H9 (cell line): Measurements from ENCODE around the gene CRY1. TPM values are rescaled to one million over a fixed set of nuclear protein-coding genes. Genes with fewer than 3 reads are reported as not detected.

Experiments used
- DNase-seq: peaks from one replicate; pipeline ENCODE4 v3.0.0-alpha.2; 2017
- H2AFZ ChIP-seq: one replicate; pipeline ENCODE4 v1.6.1; 2013; ENCODE audit warnings: mild to moderate bottlenecking, low read length, control low read depth, moderate library complexity
- H2AK5ac ChIP-seq: 2 replicates; pipeline ENCODE4 v1.6.1; 2013; ENCODE audit warnings: low read length, control low read depth, mixed read lengths; ENCODE audit not compliant: insufficient read length
- H2BK120ac ChIP-seq: one replicate; pipeline ENCODE4 v1.6.1; 2013; ENCODE audit warnings: low read depth, mild to moderate bottlenecking, low read length, control low read depth, inconsistent platforms; ENCODE audit not compliant: poor library complexity, severe bottlenecking
- H2BK12ac ChIP-seq: 2 replicates; pipeline ENCODE4 v1.6.1; 2013; ENCODE audit warnings: low read length, control low read depth, mixed read lengths, low read depth; ENCODE audit not compliant: insufficient read length
- H2BK15ac ChIP-seq: 2 replicates; pipeline ENCODE4 v1.6.1; 2013; ENCODE audit warnings: low read depth, low read length, control low read depth
- H2BK20ac ChIP-seq: one replicate; pipeline ENCODE4 v1.6.1; 2013; ENCODE audit warnings: low read depth, mild to moderate bottlenecking, low read length, control low read depth, inconsistent platforms; ENCODE audit not compliant: poor library complexity, severe bottlenecking
- H2BK5ac ChIP-seq: 2 replicates; pipeline ENCODE4 v1.6.1; 2013; ENCODE audit warnings: low read length, control low read depth, mixed read lengths; ENCODE audit not compliant: insufficient read length
- H3K14ac ChIP-seq: 2 replicates; pipeline ENCODE4 v1.6.1; 2013; ENCODE audit warnings: low read length, control low read depth; ENCODE audit not compliant: insufficient read depth
- H3K18ac ChIP-seq: 2 replicates; pipeline ENCODE4 v1.6.1; 2013; ENCODE audit warnings: low read depth, mild to moderate bottlenecking, mixed read lengths, low read length, control low read depth; ENCODE audit not compliant: insufficient read length
- H3K23ac ChIP-seq: 2 replicates; pipeline ENCODE4 v1.6.1; 2013; ENCODE audit warnings: low read length, control low read depth, mixed read lengths, low read depth; ENCODE audit not compliant: insufficient read length
- H3K23me2 ChIP-seq: 2 replicates; pipeline ENCODE4 v1.6.1; 2013; ENCODE audit warnings: low read depth, mild to moderate bottlenecking, mixed read lengths, low read length, control low read depth; ENCODE audit not compliant: insufficient read length, poor library complexity, severe bottlenecking
- H3K27ac ChIP-seq: 2 replicates; pipeline ENCODE4 v1.5.1; 2013; ENCODE audit warnings: low read length, control low read depth, mixed read lengths, low read depth; ENCODE audit not compliant: insufficient read length
- H3K27me3 ChIP-seq: 2 replicates; pipeline ENCODE4 v1.6.1; 2013; ENCODE audit warnings: low read length, control low read depth, inconsistent platforms; ENCODE audit not compliant: insufficient read depth
- H3K4ac ChIP-seq: 2 replicates; pipeline ENCODE4 v1.6.1; 2013; ENCODE audit warnings: low read depth, mild to moderate bottlenecking, control low read depth, inconsistent platforms, low read length, moderate library complexity
- H3K4me1 ChIP-seq: 2 replicates; pipeline ENCODE4 v1.6.1; 2013; ENCODE audit warnings: low read length, control low read depth, inconsistent platforms; ENCODE audit not compliant: insufficient read depth
- H3K4me2 ChIP-seq: 2 replicates; pipeline ENCODE4 v1.6.1; 2013; ENCODE audit warnings: low read length, control low read depth, mixed read lengths; ENCODE audit not compliant: insufficient read length, insufficient read depth
- H3K56ac ChIP-seq: 2 replicates; pipeline ENCODE4 v1.6.1; 2013; ENCODE audit warnings: low read depth, mild to moderate bottlenecking, mixed read lengths, low read length, control low read depth; ENCODE audit not compliant: insufficient read length
- H3K79me1 ChIP-seq: 2 replicates; pipeline ENCODE4 v1.6.1; 2013; ENCODE audit warnings: low read depth, mild to moderate bottlenecking, moderate library complexity, low read length, control low read depth, inconsistent platforms; ENCODE audit not compliant: insufficient read depth, poor library complexity, severe bottlenecking
- H3K79me2 ChIP-seq: 2 replicates; pipeline ENCODE4 v1.6.1; 2013; ENCODE audit warnings: low read length, control low read depth, inconsistent platforms; ENCODE audit not compliant: insufficient read depth
- H3K9ac ChIP-seq: 2 replicates; pipeline ENCODE4 v1.6.1; 2013; ENCODE audit warnings: low read length, control low read depth, mixed read lengths; ENCODE audit not compliant: insufficient read length; ENCODE audit errors: extremely low read depth
- H3K9me3 ChIP-seq: one replicate; pipeline ENCODE4 v1.6.1; 2013; ENCODE audit warnings: low read depth, low read length, inconsistent platforms; ENCODE audit not compliant: control insufficient read depth
- H3T11ph ChIP-seq: one replicate; pipeline ENCODE4 v1.6.1; 2013; ENCODE audit warnings: mild to moderate bottlenecking, low read length, control low read depth, inconsistent platforms
- H4K20me1 ChIP-seq: one replicate; pipeline ENCODE4 v1.6.1; 2013; ENCODE audit not compliant: control insufficient read depth, insufficient read length, insufficient read depth
- H4K5ac ChIP-seq: 2 replicates; pipeline ENCODE4 v1.6.1; 2013; ENCODE audit warnings: low read depth, mild to moderate bottlenecking, mixed read lengths, low read length, control low read depth; ENCODE audit not compliant: insufficient read length
- H4K8ac ChIP-seq: replicated peaks from 2 replicates; pipeline ENCODE4 v1.6.1; 2013; ENCODE audit warnings: low read length, control low read depth, mixed read lengths, low read depth; ENCODE audit not compliant: insufficient read length
- H4K91ac ChIP-seq: 2 replicates; pipeline ENCODE4 v1.6.1; 2013; ENCODE audit warnings: low read depth, mild to moderate bottlenecking, moderate library complexity, mixed read lengths, low read length, control low read depth; ENCODE audit not compliant: insufficient read length
- H3K27ac Mint-ChIP-seq, 3 experiments: 2 replicates in 2 of 3; 3 replicates in 1 of 3; pipeline ENCODE4 v1.8.0; 2020 to 2021; ENCODE audit warnings: mixed read lengths in 3 of 3, mild to moderate bottlenecking in 1 of 3, moderate library complexity in 1 of 3
- H3K27me3 Mint-ChIP-seq: 2 replicates; pipeline ENCODE4 v1.8.0; 2021; ENCODE audit warnings: low read depth, mild to moderate bottlenecking, moderate library complexity, mixed read lengths
- H3K36me3 Mint-ChIP-seq, 3 experiments: 2 replicates in 2 of 3; 3 replicates in 1 of 3; pipeline ENCODE4 v1.8.0; 2020 to 2021; ENCODE audit warnings: low read depth in 3 of 3, mixed read lengths in 3 of 3; ENCODE audit not compliant: insufficient read depth in 1 of 3
- H3K4me1 Mint-ChIP-seq, 2 experiments: 2 replicates each; pipeline ENCODE4 v1.8.0; 2020; ENCODE audit warnings: mixed read lengths in 2 of 2
- H3K4me3 Mint-ChIP-seq, 2 experiments: 2 replicates in 1 of 2; 3 replicates in 1 of 2; pipeline ENCODE4 v1.8.0; 2020 to 2021; ENCODE audit warnings: mild to moderate bottlenecking in 2 of 2, mixed read lengths in 2 of 2, moderate library complexity in 1 of 2
- H3K9me3 Mint-ChIP-seq, 2 experiments: 2 replicates in 1 of 2; 3 replicates in 1 of 2; pipeline ENCODE4 v1.8.0; 2020; ENCODE audit warnings: mild to moderate bottlenecking in 2 of 2, mixed read lengths in 2 of 2, moderate library complexity in 1 of 2
- CTCF ChIP-seq: fragments of 200-600 bp; sonication (generic); conservative IDR thresholded peaks from 3 replicates; pipeline ENCODE4 v1.8.0; 2021; ENCODE audit warnings: antibody characterized with exemption, mild to moderate bottlenecking
- WGBS: extraction: QIAGEN DNeasy Blood & Tissue Kit; methylation state at CpG from one replicate; pipeline ENCODE4 v1.1.7; 2013; ENCODE audit warnings: missing lambda C conversion rate, low lambda C conversion rate, mixed read lengths; ENCODE audit not compliant: insufficient read length; ENCODE audit errors: extremely low coverage; 5-methylcytosine and 5-hydroxymethylcytosine counted together
- total RNA-seq: library from RNA; stranded (reverse); gene quantifications from 2 replicates; pipeline ENCODE4 v1.2.1, GENCODE V29; 2021

The CRY1 gene
- total RNA-seq, 1 experiment from 2014 or later = 23.5 TPM

GRCh38 chr12:107066691-107067090, 26.7 kb downstream of the CRY1 start:
- DNase-seq = no peak
- no peaks in the 10 kb centered on the region for H3K27me3 Mint-ChIP-seq
- H3K27ac Mint-ChIP-seq = no peak overlapping the region
- H3K9me3 Mint-ChIP-seq = no peaks in the 10 kb centered on the region; a peak in 2 of 5 replicates
- Histone ChIP-seq H3K79me2 (no peaks in the 10 kb centered on the region), H2AFZ (no peak overlapping the region), H2BK5ac (no peak overlapping the region), H4K8ac (no peak overlapping the region), H4K5ac (no peak overlapping the region), H4K20me1 (no peaks in the 10 kb centered on the region), H2BK15ac (no peak overlapping the region), H2BK12ac (no peak overlapping the region), H3K79me1 (no peaks in the 10 kb centered on the region), H3K9me3 (no peaks in the 10 kb centered on the region), H3K14ac (no peak overlapping the region), H3K4ac (no peak overlapping the region), H2AK5ac (no peak overlapping the region), H3K56ac (no peak overlapping the region), H4K91ac (no peak overlapping the region), H2BK120ac (no peak overlapping the region), H3K4me1 (no peaks in the 10 kb centered on the region), H3K27me3 (no peaks in the 10 kb centered on the region), H3K9ac (no peak overlapping the region), H2BK20ac (no peak overlapping the region), H3K4me2 (no peak overlapping the region), H3K27ac (no peak overlapping the region), H3K18ac (no peak overlapping the region), H3T11ph (no peak overlapping the region), H3K23me2 (no peaks in the 10 kb centered on the region), H3K23ac (no peak overlapping the region)
- no peaks in the 10 kb centered on the region for H3K4me1 Mint-ChIP-seq
- H3K36me3 Mint-ChIP-seq = peaks cover 0 to 4% (median 0%) of the 10 kb centered on the region in 3 experiments; a peak in 2 of 7 replicates
- WGBS = no CpG with 5 or more reads among the region's 4 CpGs
- no peak for TF ChIP-seq CTCF
- H3K4me3 Mint-ChIP-seq = no peak overlapping the region
